HepG2 (cell line): ENCODE results near the gene ZNF557. TPM values are rescaled to one million over a fixed set of nuclear protein-coding genes. Genes with fewer than 3 reads are reported as not detected.
A peak's percentile ranks its signal among the peaks of the same experiment; 100 is the strongest.

Experiments
- ATAC-seq: fragments of 200-7000 bp; cut with Tn5 transposase; 3 replicates; pipeline ENCODE4 v1.9.1; 2020; ENCODE audit warnings: mild to moderate bottlenecking, moderate library complexity
- BruUV-seq: library from RNA; stranded (reverse); fragments of 400-500 nt; replicated peaks from 2 replicates; lab custom pipeline; 2021; lab: Mats Ljungman, UMichigan
- CTCF ChIA-PET: fragments of 300-600 bp; formaldehyde crosslinking; extraction: SDS; loops from one replicate; lab custom pipeline; 2021; ENCODE audit warnings: low total read pairs, inconsistent platforms, low intra/inter-chr PET ratio; lab: Yijun Ruan, JAX
- POLR2A ChIA-PET: fragments of 350-600 bp; sonication (Branson Sonifier 250); formaldehyde crosslinking; loops from one replicate; lab custom pipeline; 2020; ENCODE audit warnings: antibody characterized with exemption, inconsistent platforms; lab: Yijun Ruan, JAX
- DNase-seq: peaks from one replicate; pipeline ENCODE4 v3.0.0-alpha.2; 2015; ENCODE audit warnings: low spot score
- FAIRE-seq: peaks from 3 replicates; lab custom pipeline; 2011; peaks lifted over from hg19 to GRCh38; lab: Jason Lieb, UNC
- H2AFZ ChIP-seq: one replicate; pipeline ENCODE4 v1.6.1; 2011; ENCODE audit warnings: low read length, inconsistent platforms
- H3K27ac ChIP-seq: fragments of 300-600 bp; 3 replicates; pipeline ENCODE4 v1.8.0; 2011; ENCODE audit warnings: mixed run types, mild to moderate bottlenecking, mixed read lengths, low read length, inconsistent platforms; ENCODE audit not compliant: insufficient read depth; ENCODE audit errors: extremely low read length
- H3K27me3 ChIP-seq, 2 experiments: fragments of 200-600 bp in 1 of 2; 2 replicates in 1 of 2; 3 replicates in 1 of 2; pipeline versions ENCODE4 v1.6.0 to v1.8.0; 2011; ENCODE audit warnings: low read length in 2 of 2, mild to moderate bottlenecking in 2 of 2, moderate library complexity in 2 of 2, inconsistent platforms in 1 of 2; ENCODE audit not compliant: insufficient read depth in 2 of 2, control insufficient read depth in 1 of 2
- H3K36me3 ChIP-seq, 2 experiments: fragments of 200-600 bp in 1 of 2; replicated peaks in 1 of 2; 2 replicates in 1 of 2; 3 replicates in 1 of 2; pipeline versions ENCODE4 v1.5.1 to v1.8.0; 2011; ENCODE audit warnings: low read length in 2 of 2, inconsistent platforms in 1 of 2; ENCODE audit not compliant: insufficient read depth in 2 of 2, control insufficient read depth in 1 of 2
- H3K4me1 ChIP-seq: 2 replicates; pipeline ENCODE4 v1.5.1; 2012; ENCODE audit warnings: low read length, inconsistent platforms; ENCODE audit not compliant: insufficient read depth
- H3K4me2 ChIP-seq: 2 replicates; pipeline ENCODE4 v1.6.0; 2011; ENCODE audit warnings: low read depth, low read length, inconsistent platforms
- H3K4me3 ChIP-seq, 3 experiments: fragments of 200-600 bp in 1 of 3; sonication (generic), shearing (Covaris generic) in 1 of 3; replicated peaks in 1 of 3; 2 replicates each; pipeline ENCODE4 v1.5.1; 2011 to 2016; ENCODE audit warnings: low read length in 3 of 3, inconsistent platforms in 2 of 3, low read depth in 2 of 3, mild to moderate bottlenecking in 2 of 3, control low read depth in 1 of 3, mixed read lengths in 1 of 3; ENCODE audit not compliant: insufficient read depth in 1 of 3
- H3K79me2 ChIP-seq: one replicate; pipeline ENCODE4 v1.6.1; 2011; ENCODE audit warnings: low read length, inconsistent platforms; ENCODE audit not compliant: insufficient read depth
- H3K9ac ChIP-seq: 2 replicates; pipeline ENCODE4 v1.6.0; 2011; ENCODE audit warnings: mild to moderate bottlenecking, low read depth, low read length, inconsistent platforms; ENCODE audit not compliant: insufficient read depth
- H3K9me3 ChIP-seq: 2 replicates; pipeline ENCODE4 v1.5.1; 2012; ENCODE audit warnings: mild to moderate bottlenecking, low read length
- H4K20me1 ChIP-seq: 2 replicates; pipeline ENCODE4 v1.6.0; 2011; ENCODE audit warnings: inconsistent platforms, mild to moderate bottlenecking, low read length, moderate library complexity; ENCODE audit not compliant: insufficient read depth
- BHLHE40 ChIP-seq: IDR thresholded peaks from 2 replicates; pipeline ENCODE4 v1.6.1; 2011; ENCODE audit warnings: low read length, improper control_type of control experiment
- CBX1 ChIP-seq: IDR thresholded peaks from one replicate; pipeline ENCODE4 v1.6.1; 2016; ENCODE audit warnings: antibody characterized with exemption, low read depth
- CBX5 ChIP-seq: sonication (generic); formaldehyde crosslinking; IDR thresholded peaks from 2 replicates; pipeline ENCODE4 v1.4.0; 2020; ENCODE audit warnings: missing genetic modification reagents, borderline replicate concordance
- NFIB ChIP-seq: sonication (generic); formaldehyde crosslinking; IDR thresholded peaks from 2 replicates; pipeline ENCODE4 v1.9.0; 2021; ENCODE audit warnings: missing genetic modification reagents, mild to moderate bottlenecking, borderline replicate concordance
- TCF12 ChIP-seq, 2 experiments: fragments of 450-650 bp in 1 of 2; sonication (generic) in 1 of 2; formaldehyde crosslinking in 1 of 2; IDR thresholded peaks; 2 replicates each; pipeline versions ENCODE4 v1.6.1 to v1.8.0; 2017 to 2022; ENCODE audit warnings: antibody characterized with exemption in 1 of 2, mild to moderate bottlenecking in 1 of 2, missing genetic modification reagents in 1 of 2, moderate library complexity in 1 of 2
- ZMYM3 ChIP-seq: sonication (generic); formaldehyde crosslinking; IDR thresholded peaks from 2 replicates; pipeline ENCODE4 v1.5.1; 2020; ENCODE audit warnings: mild to moderate bottlenecking, missing genetic modification reagents
- ZNF768 ChIP-seq: sonication (generic); formaldehyde crosslinking; IDR thresholded peaks from 2 replicates; pipeline ENCODE4 v1.4.0; 2020; ENCODE audit warnings: missing genetic modification reagents
- WGBS: methylation state at CpG from one replicate; pipeline ENCODE4 v1.1.6; 2017; ENCODE audit warnings: low lambda C conversion rate; 5-methylcytosine and 5-hydroxymethylcytosine counted together
- in situ Hi-C: cut with HindIII; loops from 2 replicates; pipeline ENCODE4 v1.10.0; 2017; ENCODE audit warnings: low pct_unique_long_range_greater_than_20kb; ENCODE audit not compliant: extremely low pct_ligation_motif_present
- intact Hi-C: fragments of 100-400 bp; cut with micrococcal nuclease; formaldehyde crosslinking; loops from one replicate; pipeline ENCODE4 v1.10.0; 2022; ENCODE audit not compliant: unreplicated experiment
- polyA plus RNA-seq, 8 experiments: library from polyadenylated mRNA; depleted of rRNA in 3 of 8; stranded (reverse) in 7 of 8; unstranded in 1 of 8; fragments of >200 nt; fragmentation: Illumina TruSeq in 4 of 8; extraction: Trizol in 4 of 8; gene quantifications; 2 replicates each; pipeline versions ENCODE4 v1.2.1 to v1.2.3, GENCODE V29; 2011 to 2016; ENCODE audit warnings: low read depth in 4 of 8, missing spikeins in 1 of 8, mixed read lengths in 1 of 8; ENCODE audit not compliant: insufficient read depth in 1 of 8
- total RNA-seq, 5 experiments: library from RNA; depleted of rRNA; stranded (reverse); fragments of >200 nt; fragmentation: Illumina TruSeq; extraction: Trizol; gene quantifications; 2 replicates each; pipeline ENCODE4 v1.2.3, GENCODE V29; 2016; ENCODE audit warnings: low read depth in 1 of 5
- TF ChIP-seq, protein P1 (sequence below): sonication (generic); formaldehyde crosslinking; IDR thresholded peaks from 2 replicates; pipeline ENCODE4 v1.5.0; 2020; ENCODE audit warnings: mild to moderate bottlenecking, missing genetic modification reagents, moderate library complexity
- TF ChIP-seq, protein P2 (sequence below): sonication (generic); formaldehyde crosslinking; IDR thresholded peaks from 2 replicates; pipeline ENCODE4 v1.5.0; 2020; ENCODE audit warnings: missing genetic modification reagents, mild to moderate bottlenecking, borderline replicate concordance
- TF ChIP-seq, protein P3 (sequence below), 2 experiments: sonication (generic) in 1 of 2; formaldehyde crosslinking in 1 of 2; IDR thresholded peaks; 2 replicates each; pipeline versions ENCODE4 v1.4.0 to v1.6.1; 2018 to 2020; ENCODE audit warnings: missing genetic modification reagents in 2 of 2, borderline replicate concordance in 1 of 2, low read depth in 1 of 2, mild to moderate bottlenecking in 1 of 2, missing biosample characterization in 1 of 2
- TF ChIP-seq, protein P4 (sequence below): sonication (generic); formaldehyde crosslinking; conservative IDR thresholded peaks from 2 replicates; pipeline ENCODE4 v1.4.0; 2020; ENCODE audit warnings: missing genetic modification reagents
- TF ChIP-seq, protein P5 (sequence below): sonication (generic); formaldehyde crosslinking; IDR thresholded peaks from 2 replicates; pipeline ENCODE4 v1.5.1; 2020; ENCODE audit warnings: missing genetic modification reagents, mild to moderate bottlenecking, borderline replicate concordance
- TF ChIP-seq, protein P6 (sequence below): sonication (generic); formaldehyde crosslinking; IDR thresholded peaks from 2 replicates; pipeline ENCODE4 v1.4.0; 2020; ENCODE audit warnings: missing genetic modification reagents, low read depth, mild to moderate bottlenecking, borderline replicate concordance

The ZNF557 gene
- total and polyA plus RNA-seq, 2 of the 13 experiments (the other 11 are each of a cell fraction or from before 2014, with no cell fraction given): 2.1 to 7.8 TPM

DNA sequence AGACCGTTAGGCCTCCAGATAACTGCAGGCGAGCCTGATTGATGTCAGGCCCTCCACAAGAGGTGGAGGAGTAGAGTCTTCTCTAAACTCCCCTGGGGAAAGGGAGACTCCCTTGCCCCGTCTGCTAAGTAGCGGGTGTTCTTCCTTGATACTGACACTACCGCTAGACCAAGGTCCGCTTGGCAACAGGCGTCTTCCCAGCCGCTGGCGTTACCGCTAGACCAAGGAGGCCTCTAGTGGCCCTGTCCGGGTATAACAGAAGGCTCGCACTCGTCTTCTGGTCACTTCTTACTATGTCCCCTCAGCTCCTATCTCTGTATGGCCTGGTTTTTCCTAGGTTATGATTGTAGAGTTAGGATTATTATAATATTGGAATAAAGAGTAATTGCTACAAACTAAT, 2.4 kb upstream of the ZNF557 start (continued):
- TF ChIP-seq, protein P1, sequence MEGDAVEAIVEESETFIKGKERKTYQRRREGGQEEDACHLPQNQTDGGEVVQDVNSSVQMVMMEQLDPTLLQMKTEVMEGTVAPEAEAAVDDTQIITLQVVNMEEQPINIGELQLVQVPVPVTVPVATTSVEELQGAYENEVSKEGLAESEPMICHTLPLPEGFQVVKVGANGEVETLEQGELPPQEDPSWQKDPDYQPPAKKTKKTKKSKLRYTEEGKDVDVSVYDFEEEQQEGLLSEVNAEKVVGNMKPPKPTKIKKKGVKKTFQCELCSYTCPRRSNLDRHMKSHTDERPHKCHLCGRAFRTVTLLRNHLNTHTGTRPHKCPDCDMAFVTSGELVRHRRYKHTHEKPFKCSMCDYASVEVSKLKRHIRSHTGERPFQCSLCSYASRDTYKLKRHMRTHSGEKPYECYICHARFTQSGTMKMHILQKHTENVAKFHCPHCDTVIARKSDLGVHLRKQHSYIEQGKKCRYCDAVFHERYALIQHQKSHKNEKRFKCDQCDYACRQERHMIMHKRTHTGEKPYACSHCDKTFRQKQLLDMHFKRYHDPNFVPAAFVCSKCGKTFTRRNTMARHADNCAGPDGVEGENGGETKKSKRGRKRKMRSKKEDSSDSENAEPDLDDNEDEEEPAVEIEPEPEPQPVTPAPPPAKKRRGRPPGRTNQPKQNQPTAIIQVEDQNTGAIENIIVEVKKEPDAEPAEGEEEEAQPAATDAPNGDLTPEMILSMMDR (CRISPR knock-in tag): peak; percentile 58
- TF ChIP-seq, protein P2, sequence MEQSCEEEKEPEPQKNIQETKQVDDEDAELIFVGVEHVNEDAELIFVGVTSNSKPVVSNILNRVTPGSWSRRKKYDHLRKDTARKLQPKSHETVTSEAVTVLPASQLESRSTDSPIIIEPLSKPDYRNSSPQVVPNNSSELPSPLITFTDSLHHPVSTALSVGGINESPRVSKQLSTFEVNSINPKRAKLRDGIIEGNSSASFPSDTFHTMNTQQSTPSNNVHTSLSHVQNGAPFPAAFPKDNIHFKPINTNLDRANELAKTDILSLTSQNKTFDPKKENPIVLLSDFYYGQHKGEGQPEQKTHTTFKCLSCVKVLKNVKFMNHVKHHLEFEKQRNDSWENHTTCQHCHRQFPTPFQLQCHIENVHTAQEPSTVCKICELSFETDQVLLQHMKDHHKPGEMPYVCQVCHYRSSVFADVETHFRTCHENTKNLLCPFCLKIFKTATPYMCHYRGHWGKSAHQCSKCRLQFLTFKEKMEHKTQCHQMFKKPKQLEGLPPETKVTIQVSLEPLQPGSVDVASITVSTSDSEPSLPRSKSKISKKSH (CRISPR knock-in tag): peak; percentile 97
- TF ChIP-seq, protein P3, sequence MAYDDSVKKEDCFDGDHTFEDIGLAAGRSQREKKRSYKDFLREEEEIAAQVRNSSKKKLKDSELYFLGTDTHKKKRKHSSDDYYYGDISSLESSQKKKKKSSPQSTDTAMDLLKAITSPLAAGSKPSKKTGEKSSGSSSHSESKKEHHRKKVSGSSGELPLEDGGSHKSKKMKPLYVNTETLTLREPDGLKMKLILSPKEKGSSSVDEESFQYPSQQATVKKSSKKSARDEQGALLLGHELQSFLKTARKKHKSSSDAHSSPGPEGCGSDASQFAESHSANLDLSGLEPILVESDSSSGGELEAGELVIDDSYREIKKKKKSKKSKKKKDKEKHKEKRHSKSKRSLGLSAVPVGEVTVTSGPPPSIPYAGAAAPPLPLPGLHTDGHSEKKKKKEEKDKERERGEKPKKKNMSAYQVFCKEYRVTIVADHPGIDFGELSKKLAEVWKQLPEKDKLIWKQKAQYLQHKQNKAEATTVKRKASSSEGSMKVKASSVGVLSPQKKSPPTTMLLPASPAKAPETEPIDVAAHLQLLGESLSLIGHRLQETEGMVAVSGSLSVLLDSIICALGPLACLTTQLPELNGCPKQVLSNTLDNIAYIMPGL (CRISPR knock-in tag; IDR thresholded peaks at IDR 0.05; ENCODE audit: borderline replicate concordance in 1 of 2, low read depth in 1 of 2): 0 out of 4 replicates have a peak, but pooled peaks of 1 of the 2 experiments have one; percentile 27
- TF ChIP-seq ZNF768: 0 out of 2 replicates have a peak, but pooled peaks have one; percentile 20
- peak; percentile 62; the same call in 1 of the 2 replicates for TF ChIP-seq CBX5 (CRISPR knock-in tag)
- peak; percentile 74 for TF ChIP-seq CBX1

DNA sequence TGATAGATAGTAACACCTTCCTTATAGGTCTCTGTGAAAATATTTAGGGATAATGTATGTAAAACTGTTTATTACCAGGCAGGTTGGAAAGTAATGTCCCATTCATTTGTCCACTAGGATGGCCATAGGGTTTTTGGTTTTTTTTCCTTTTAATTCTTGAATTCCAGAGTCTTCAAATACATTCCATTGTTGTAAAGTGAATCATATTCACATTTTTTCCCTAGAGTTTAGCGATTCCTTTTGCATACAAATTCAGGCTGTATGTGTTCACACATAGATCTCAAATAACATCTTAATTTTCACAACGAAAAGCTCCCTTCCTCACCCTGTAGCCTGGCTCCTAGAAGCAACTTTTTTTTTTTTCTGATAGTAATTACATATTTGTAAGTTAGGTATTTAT, 1.8 kb upstream of the ZNF557 start:
- Histone ChIP-seq H3K9me3 (peaks cover 7% of the 10 kb centered on the region), H3K27me3 (no peaks in the 10 kb centered on the region; a peak in 1 of 5 replicates), H2AFZ (no peak overlapping the region), H3K36me3 (peaks cover 0 to 13% of the 10 kb centered on the region in 2 experiments; a peak in 3 of 5 replicates), H3K4me1 (peaks cover 14% of the 10 kb centered on the region), H3K4me3 (no peak overlapping the region), H3K9ac (no peak overlapping the region), H3K79me2 (peaks cover 11% of the 10 kb centered on the region), H3K4me2 (no peak overlapping the region), H4K20me1 (no peaks in the 10 kb centered on the region), H3K27ac (no peak overlapping the region)
- ChIA-PET CTCF (no interaction called here), POLR2A (no interaction called here)
- FAIRE-seq (no peak), ATAC-seq (no peak), DNase-seq (no peak)
- in situ Hi-C loops: no loop called here
- no TSS peak for BruUV-seq
- 64% methylated on average over 2 of the region's 2 CpGs for whole genome bisulfite sequencing
- intact Hi-C loops: no loop called here
- TF ChIP-seq, protein P4, sequence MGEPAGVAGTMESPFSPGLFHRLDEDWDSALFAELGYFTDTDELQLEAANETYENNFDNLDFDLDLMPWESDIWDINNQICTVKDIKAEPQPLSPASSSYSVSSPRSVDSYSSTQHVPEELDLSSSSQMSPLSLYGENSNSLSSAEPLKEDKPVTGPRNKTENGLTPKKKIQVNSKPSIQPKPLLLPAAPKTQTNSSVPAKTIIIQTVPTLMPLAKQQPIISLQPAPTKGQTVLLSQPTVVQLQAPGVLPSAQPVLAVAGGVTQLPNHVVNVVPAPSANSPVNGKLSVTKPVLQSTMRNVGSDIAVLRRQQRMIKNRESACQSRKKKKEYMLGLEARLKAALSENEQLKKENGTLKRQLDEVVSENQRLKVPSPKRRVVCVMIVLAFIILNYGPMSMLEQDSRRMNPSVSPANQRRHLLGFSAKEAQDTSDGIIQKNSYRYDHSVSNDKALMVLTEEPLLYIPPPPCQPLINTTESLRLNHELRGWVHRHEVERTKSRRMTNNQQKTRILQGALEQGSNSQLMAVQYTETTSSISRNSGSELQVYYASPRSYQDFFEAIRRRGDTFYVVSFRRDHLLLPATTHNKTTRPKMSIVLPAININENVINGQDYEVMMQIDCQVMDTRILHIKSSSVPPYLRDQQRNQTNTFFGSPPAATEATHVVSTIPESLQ (CRISPR knock-in tag): no peak
- TF ChIP-seq TCF12 (IDR thresholded peaks at IDR 0.05) (no peak), TCF12 (CRISPR knock-in tag; IDR thresholded peaks at IDR 0.05) (no peak), ZMYM3 (CRISPR knock-in tag) (no peak), NFIB (no peak), BHLHE40 (no peak)
- TF ChIP-seq, protein P5, sequence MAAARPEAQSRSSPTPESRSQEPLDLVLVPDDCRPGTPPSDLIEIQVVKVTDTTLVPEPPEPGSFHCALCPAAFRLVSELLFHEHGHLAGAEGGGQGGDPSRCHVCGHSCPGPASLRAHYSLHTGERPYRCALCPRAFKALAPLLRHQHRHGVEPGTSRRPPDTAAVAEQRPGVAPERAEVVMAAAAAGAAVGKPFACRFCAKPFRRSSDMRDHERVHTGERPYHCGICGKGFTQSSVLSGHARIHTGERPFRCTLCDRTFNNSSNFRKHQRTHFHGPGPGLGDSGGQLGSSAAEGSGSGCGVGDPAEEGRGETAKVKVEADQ: no peak
- TF ChIP-seq, protein P6, sequence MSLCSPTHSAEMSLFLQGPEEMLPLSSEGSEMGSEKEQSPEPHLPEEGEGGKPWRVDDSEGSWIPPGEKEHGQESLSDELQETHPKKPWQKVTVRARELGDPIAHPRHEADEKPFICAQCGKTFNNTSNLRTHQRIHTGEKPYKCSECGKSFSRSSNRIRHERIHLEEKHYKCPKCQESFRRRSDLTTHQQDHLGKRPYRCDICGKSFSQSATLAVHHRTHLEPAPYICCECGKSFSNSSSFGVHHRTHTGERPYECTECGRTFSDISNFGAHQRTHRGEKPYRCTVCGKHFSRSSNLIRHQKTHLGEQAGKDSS: no peak
